Transverse colon (tissue), 4 donors: ENCODE data around the gene DEAF1. TPM values are rescaled to one million over a fixed set of nuclear protein-coding genes. Genes with fewer than 3 reads are reported as not detected.

Experiments used
- DNase-seq: peaks from one replicate; pipeline ENCODE4 v3.0.0-alpha.2; 2019
- H3K27ac ChIP-seq, 4 donors: fragments of 200-600 bp; sonication (generic); 2 replicates each; pipeline ENCODE4 v1.5.1; 2016 to 2018; ENCODE audit warnings: inconsistent platforms in 4 of 4
- H3K27me3 ChIP-seq: fragments of 200-600 bp; sonication (generic); 2 replicates; pipeline ENCODE4 v1.5.1; 2017; ENCODE audit warnings: inconsistent platforms
- H3K36me3 ChIP-seq, 4 donors: fragments of 200-600 bp; sonication (generic); 2 replicates each; pipeline ENCODE4 v1.5.1; 2017 to 2019; ENCODE audit warnings: inconsistent platforms in 4 of 4
- H3K4me1 ChIP-seq, 4 donors: fragments of 200-600 bp; sonication (generic); 2 replicates each; pipeline ENCODE4 v1.5.1; 2017 to 2020; ENCODE audit warnings: inconsistent platforms in 4 of 4
- H3K4me3 ChIP-seq, 4 donors: fragments of 200-600 bp; sonication (generic); 1 replicate in 1 of 4; 2 replicates in 3 of 4; pipeline versions ENCODE4 v1.5.1 to v1.6.1; 2017 to 2019; ENCODE audit warnings: inconsistent platforms in 4 of 4
- H3K9me3 ChIP-seq, 2 donors: fragments of 200-600 bp; sonication (generic); 2 replicates each; pipeline ENCODE4 v1.5.1; 2017 to 2019; ENCODE audit warnings: inconsistent platforms in 2 of 2
- CTCF ChIP-seq, 5 experiments: fragments of 200-600 bp in 3 of 5; fragments of 450-650 bp in 2 of 5; sonication (generic) in 3 of 5; IDR thresholded peaks; 1 replicate in 2 of 5; 2 replicates in 3 of 5; pipeline ENCODE4 v1.5.1; 2016 to 2017; ENCODE audit warnings: antibody characterized with exemption in 5 of 5, inconsistent platforms in 3 of 5, mild to moderate bottlenecking in 2 of 5, moderate library complexity in 1 of 5
- EP300 ChIP-seq: sonication (generic); formaldehyde crosslinking; IDR thresholded peaks from one replicate; pipeline ENCODE4 v1.6.1; 2017; ENCODE audit warnings: antibody characterized with exemption, low read depth
- POLR2A ChIP-seq: fragments of 450-650 bp; IDR thresholded peaks from one replicate; pipeline ENCODE4 v1.6.1; 2016; ENCODE audit warnings: antibody characterized with exemption, mild to moderate bottlenecking, moderate library complexity
- POLR2AphosphoS5 ChIP-seq, 3 donors: sonication (generic); formaldehyde crosslinking; IDR thresholded peaks; one replicate each; pipeline ENCODE4 v1.6.1; 2016; ENCODE audit warnings: antibody characterized with exemption in 3 of 3
- WGBS, 2 donors: methylation state at CpG; one replicate each; pipeline ENCODE4 v1.1.5; 2018; ENCODE audit warnings: low coverage in 1 of 2; 5-methylcytosine and 5-hydroxymethylcytosine counted together
- in situ Hi-C, 4 donors: fragments of 200-750 bp; cut with MboI; loops; one replicate each; pipeline versions ENCODE4 v1.15.0 to v1.15.1; 2017; ENCODE audit warnings: low sequenced_read_pairs in 3 of 4, low pct_ligation_motif_present in 1 of 4, low pct_unique_long_range_greater_than_20kb in 1 of 4
- intact Hi-C: fragments of 100-400 bp; cut with DNase I; formaldehyde crosslinking; loops from one replicate; pipeline ENCODE4 v1.15.1; 2023; ENCODE audit warnings: low total_unique reads
- total RNA-seq, 4 donors: library from RNA; depleted of rRNA; stranded (reverse); fragments of >200 nt; gene quantifications; one replicate each; pipeline ENCODE4 v1.1.0, GENCODE V29; 2016

The DEAF1 gene
- total RNA-seq, 4 donors from 2014 or later: 24.4 to 84.5 (median 34.0) TPM

- Histone ChIP-seq H3K9me3 (no peaks in the 10 kb centered on the region), H3K4me1 (no peaks in the 10 kb centered on the region), H3K27me3 (no peaks in the 10 kb centered on the region), H3K27ac (no peak overlapping the region), H3K4me3 (no peak overlapping the region), H3K36me3 (peaks cover 0 to 53% (median 15%) of the 10 kb centered on the region in 4 donors)
- intact Hi-C loops (no loop called here), in situ Hi-C loops (no loop called here)
- TF ChIP-seq POLR2A (no peak), CTCF (IDR thresholded peaks at IDR 0.05) (no peak), EP300 (no peak)
- no peak for DNase-seq
- WGBS, 2 donors: 92 to 100% methylated on average over 4 to 29 of the region's 30 CpGs
Observed at GRCh38 chr11:598005-598680, 96.9 kb downstream of the DEAF1 start.

- no peak overlapping the region for H3K27ac ChIP-seq
- no peak for DNase-seq
- intact Hi-C loops (no loop called here), in situ Hi-C loops (no loop called here)
- H3K9me3 ChIP-seq: no peaks in the 10 kb centered on the region
- no peaks in the 10 kb centered on the region for H3K27me3 ChIP-seq
- WGBS, 2 donors: 92% methylated on average over 29 of the region's 29 CpGs; no CpG with 5 or more reads in 1 of the 2 donors
- H3K4me3 ChIP-seq: no peak overlapping the region
- peaks cover 0 to 59% (median 22%) of the 10 kb centered on the region in 4 donors for H3K36me3 ChIP-seq
- no peaks in the 10 kb centered on the region for H3K4me1 ChIP-seq
- no peak for TF ChIP-seq CTCF (IDR thresholded peaks at IDR 0.05)
- no peak for TF ChIP-seq POLR2AphosphoS5 (IDR thresholded peaks at IDR 0.05)
- no peak for TF ChIP-seq EP300
- no peak for TF ChIP-seq POLR2A
Observed at GRCh38 chr11:597166-597725, 97.8 kb downstream of the DEAF1 start.

GRCh38 chr11:596374-596773 lies 98.6 kb downstream of the DEAF1 start:
- H3K4me3 ChIP-seq: no peak overlapping the region
- DNase-seq: no peak
- 76 to 90% methylated on average over 5 to 10 of the region's 10 CpGs for WGBS, 2 donors
- no peaks in the 10 kb centered on the region for H3K9me3 ChIP-seq
- peaks cover 0 to 64% (median 25%) of the 10 kb centered on the region in 4 donors for H3K36me3 ChIP-seq
- no peak for TF ChIP-seq POLR2A
- no peak for TF ChIP-seq CTCF (IDR thresholded peaks at IDR 0.05)
- no peak for TF ChIP-seq EP300
- TF ChIP-seq POLR2AphosphoS5 (IDR thresholded peaks at IDR 0.05): no peak
- H3K27me3 ChIP-seq: no peaks in the 10 kb centered on the region
- in situ Hi-C loops: no loop called here
- H3K27ac ChIP-seq: no peak overlapping the region
- intact Hi-C loops: no loop called here
- H3K4me1 ChIP-seq: no peaks in the 10 kb centered on the region

DNA sequence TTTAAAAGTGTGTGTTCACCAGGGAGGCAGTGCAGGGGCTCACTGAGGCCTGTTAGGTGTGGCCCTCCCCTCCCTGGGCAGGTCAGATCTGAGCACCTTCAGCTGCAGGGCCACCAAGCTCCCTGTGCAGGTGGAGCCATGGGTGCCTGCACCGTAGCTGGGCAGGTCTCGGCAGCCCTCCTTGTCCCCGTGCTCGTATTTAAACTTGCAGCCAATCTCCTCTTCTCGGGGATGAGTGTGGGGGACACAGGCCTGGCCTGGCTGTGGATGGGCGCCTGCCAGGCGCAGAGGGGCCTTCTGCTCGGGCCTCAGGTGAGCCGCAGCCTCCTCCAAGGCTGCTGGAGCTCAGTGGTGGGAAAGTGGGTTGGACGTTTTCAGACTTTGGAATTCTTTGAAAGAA lies 99.6 kb downstream of the DEAF1 start:
- in situ Hi-C loops (no loop called here), intact Hi-C loops (no loop called here)
- Histone ChIP-seq H3K36me3 (peaks cover 0 to 73% (median 28%) of the 10 kb centered on the region in 4 donors), H3K27ac (no peak overlapping the region), H3K4me1 (no peaks in the 10 kb centered on the region), H3K9me3 (no peaks in the 10 kb centered on the region), H3K4me3 (no peak overlapping the region), H3K27me3 (no peaks in the 10 kb centered on the region)
- no peak for TF ChIP-seq POLR2AphosphoS5 (IDR thresholded peaks at IDR 0.05)
- TF ChIP-seq CTCF (IDR thresholded peaks at IDR 0.05): no peak
- no peak for TF ChIP-seq POLR2A
- no peak for TF ChIP-seq EP300
- WGBS, 2 donors: 87 to 89% methylated on average over 3 to 10 of the region's 10 CpGs
- DNase-seq: no peak

Other genes with a start within 250 kb of the DEAF1 start
- gene PTDSS2, start 244.9 kb downstream of the DEAF1 start, total RNA-seq: 100 to 1,000 TPM in 2 of 4 donors, 10 to 100 TPM in 2; 28.5 to 264 (median 76.0) TPM
- 100 to 1,000 TPM; 151 to 309 (median 198) TPM for gene RNH1, start 188.0 kb downstream of the DEAF1 start, total RNA-seq
- 10 to 100 TPM; 31.0 to 57.1 (median 33.9) TPM for gene HRAS, start 159.6 kb downstream of the DEAF1 start, total RNA-seq
- 1 to 10 TPM; 2.3 to 8.4 (median 3.1) TPM for gene LRRC56, start 157.7 kb downstream of the DEAF1 start, total RNA-seq
- gene LMNTD2, start 134.5 kb downstream of the DEAF1 start, total RNA-seq: 10 to 100 TPM; 14.8 to 89.0 (median 16.6) TPM
- gene RASSF7, start 134.3 kb downstream of the DEAF1 start, total RNA-seq: 100 to 1,000 TPM; 131 to 247 (median 213) TPM
- 10 to 100 TPM; 28.4 to 60.6 (median 43.2) TPM for gene PHRF1, start 118.8 kb downstream of the DEAF1 start, total RNA-seq
- gene IRF7, start 79.3 kb downstream of the DEAF1 start, total RNA-seq: 100 to 1,000 TPM in 1 of 4 donors, 10 to 100 TPM in 3; 40.4 to 122 (median 49.9) TPM
- 1,000 to 10,000 TPM in 1 of 4 donors, 100 to 1,000 TPM in 3; 256 to 1,063 (median 597) TPM for gene CDHR5, start 70.3 kb downstream of the DEAF1 start, total RNA-seq
- not detected for gene SCT, start 68.0 kb downstream of the DEAF1 start, total RNA-seq
- not detected for gene DRD4, start 58.0 kb downstream of the DEAF1 start, total RNA-seq
- gene TMEM80, start 594 bp upstream of the DEAF1 start, total RNA-seq: 100 to 1,000 TPM in 1 of 4 donors, 10 to 100 TPM in 3; 19.3 to 121 (median 41.8) TPM
- 1,000 to 10,000 TPM in 1 of 4 donors, 100 to 1,000 TPM in 3; 257 to 1,130 (median 322) TPM for gene EPS8L2, start 11.0 kb upstream of the DEAF1 start, total RNA-seq
- 100 to 1,000 TPM; 124 to 164 (median 141) TPM for gene TALDO1, start 52.2 kb upstream of the DEAF1 start, total RNA-seq
- 100 to 1,000 TPM in 1 of 4 donors, 10 to 100 TPM in 3; 28.0 to 239 (median 38.4) TPM for gene GATD1, start 82.3 kb upstream of the DEAF1 start, total RNA-seq
- 1 to 10 TPM in 1 of 4 donors, under 1 TPM in 1, not detected in 2; 0.79 to 1.2 TPM for gene CEND1, start 94.9 kb upstream of the DEAF1 start, total RNA-seq
- gene SLC25A22, start 103.1 kb upstream of the DEAF1 start, total RNA-seq: 10 to 100 TPM in 2 of 4 donors, 1 to 10 TPM in 2; 6.0 to 28.3 (median 9.7) TPM
- 100 to 1,000 TPM in 2 of 4 donors, 10 to 100 TPM in 2; 26.0 to 185 (median 70.5) TPM for gene PIDD1, start 110.0 kb upstream of the DEAF1 start, total RNA-seq
- gene RPLP2, start 114.7 kb upstream of the DEAF1 start, total RNA-seq: 100 to 1,000 TPM; 273 to 670 (median 466) TPM
- gene PNPLA2, start 123.7 kb upstream of the DEAF1 start, total RNA-seq: 100 to 1,000 TPM in 3 of 4 donors, 10 to 100 TPM in 1; 61.7 to 821 (median 134) TPM
- gene CRACR2B, start 132.7 kb upstream of the DEAF1 start, total RNA-seq: 100 to 1,000 TPM in 3 of 4 donors, 10 to 100 TPM in 1; 82.7 to 373 (median 210) TPM
- 100 to 1,000 TPM; 252 to 650 (median 429) TPM for gene CD151, start 137.7 kb upstream of the DEAF1 start, total RNA-seq
- gene POLR2L, start 147.3 kb upstream of the DEAF1 start, total RNA-seq: 10 to 100 TPM in 3 of 4 donors, 1 to 10 TPM in 1; 9.7 to 66.6 (median 32.7) TPM
- 10 to 100 TPM; 25.1 to 75.0 (median 32.4) TPM for gene TSPAN4, start 147.6 kb upstream of the DEAF1 start, total RNA-seq
- 10 to 100 TPM; 15.3 to 58.2 (median 41.4) TPM for gene CHID1, start 215.6 kb upstream of the DEAF1 start, total RNA-seq
- 100 to 1,000 TPM in 2 of 4 donors, 10 to 100 TPM in 2; 70.5 to 130 (median 102) TPM for gene AP2A2, start 230.6 kb upstream of the DEAF1 start, total RNA-seq